Fibroblast of upper back skin (primary cell): ENCODE results near the gene DLG2.

Experiments used
- DNase-seq: peaks from one replicate; pipeline ENCODE4 v3.0.0-alpha.2; 2013

DLG2 gene

GRCh38 chr11:83649528-83649855 is 1977.7 kb downstream of the DLG2 start:
- no peak for DNase-seq

- DNase-seq = no peak
These were observed 1978.3 kb downstream of the DLG2 start for GRCh38 chr11:83648610-83649527.

- DNase-seq = no peak
These were observed 1981.6 kb downstream of the DLG2 start for GRCh38 chr11:83645561-83645960.

- no peak for DNase-seq
These were observed 1984.0 kb downstream of the DLG2 start for GRCh38 chr11:83643115-83643514.

GRCh38 chr11:83642500-83642899 is 1984.6 kb downstream of the DLG2 start:
- no peak for DNase-seq

- DNase-seq = peak; percentile 60
These were observed 1985.6 kb downstream of the DLG2 start for GRCh38 chr11:83641511-83641910.

GRCh38 chr11:83639995-83640758 is 1987.0 kb downstream of the DLG2 start:
- DNase-seq = no peak

- DNase-seq = no peak
These were observed 1992.0 kb downstream of the DLG2 start for GRCh38 chr11:83635166-83635565.

- no peak for DNase-seq
These were observed 1996.9 kb downstream of the DLG2 start for GRCh38 chr11:83630211-83630610.

- DNase-seq = no peak
These were observed 1997.4 kb downstream of the DLG2 start for GRCh38 chr11:83629775-83630174.

GRCh38 chr11:83628622-83629355 is 1998.4 kb downstream of the DLG2 start:
- DNase-seq = no peak

- DNase-seq = no peak
These were observed 2001.8 kb downstream of the DLG2 start for GRCh38 chr11:83625336-83625735.

GRCh38 chr11:83617671-83618070 is 2009.5 kb downstream of the DLG2 start:
- DNase-seq = no peak

GRCh38 chr11:83613767-83614121 is 2013.4 kb downstream of the DLG2 start:
- no peak for DNase-seq

GRCh38 chr11:83612891-83613766 is 2014.0 kb downstream of the DLG2 start:
- no peak for DNase-seq

GRCh38 chr11:83611600-83611999 is 2015.5 kb downstream of the DLG2 start:
- no peak for DNase-seq

- DNase-seq = no peak
These were observed 2016.1 kb downstream of the DLG2 start for GRCh38 chr11:83611031-83611430.

- no peak for DNase-seq
These were observed 2018.0 kb downstream of the DLG2 start for GRCh38 chr11:83609191-83609590.

- no peak for DNase-seq
These were observed 2018.6 kb downstream of the DLG2 start for GRCh38 chr11:83608571-83608970.

GRCh38 chr11:83601914-83602527 is 2025.1 kb downstream of the DLG2 start:
- peak; percentile 6 for DNase-seq

GRCh38 chr11:83601201-83601913 is 2025.8 kb downstream of the DLG2 start:
- no peak for DNase-seq
